ENCODE measurements around the gene GOSR2. TPM values are rescaled to one million over a fixed set of nuclear protein-coding genes. Genes with fewer than 3 reads are reported as not detected.

GOSR2 gene
- total RNA-seq, result 10 to 100 TPM; 76.9 to 79.8 TPM

GRCh38 chr17:46922804-46923635 is at the start of gene GOSR2:
GOSR2 (plus strand) TSS chr17:46923160; CDS start chr17:46923193, 33 bp downstream.
- ATAC-seq (peak; percentile 99), DNase-seq (ENCODE audit: low spot score) (peak; percentile 94)
- Mint-ChIP-seq H3K36me3 (peaks cover 12% of the 10 kb centered on the region), H3K4me3 (peak within 1 kb of the TSS; percentile 93), H3K27ac (peak within 1 kb of the TSS; percentile 100), H3K4me1 (ENCODE audit: low read depth in 2 of 2) (peaks cover 43 to 55% of the 10 kb centered on the region in 2 donors), H3K27me3 (peaks cover 0 to 3% of the 10 kb centered on the region in 2 donors), H3K9me3 (no peaks in the 10 kb centered on the region)

GRCh38 chr17:46873941-46874645 is 48.9 kb upstream of the GOSR2 start:
- no peak for ATAC-seq

GRCh38 chr17:46874906-46875305 is 48.1 kb upstream of the GOSR2 start:
- Mint-ChIP-seq H3K4me3 (no peak overlapping the region), H3K27me3 (no peaks in the 10 kb centered on the region), H3K9me3 (no peaks in the 10 kb centered on the region), H3K27ac (no peak overlapping the region), H3K4me1 (ENCODE audit: low read depth in 2 of 2) (peaks cover 0 to 3% of the 10 kb centered on the region in 2 donors), H3K36me3 (no peaks in the 10 kb centered on the region)
- no peak for ATAC-seq
- no peak for DNase-seq (ENCODE audit: low spot score)

More at GRCh38 chr17:46873941-46874645, 48.9 kb upstream of the GOSR2 start:
- Mint-ChIP-seq H3K27me3 (no peaks in the 10 kb centered on the region), H3K4me3 (no peak overlapping the region), H3K4me1 (ENCODE audit: low read depth in 2 of 2) (peaks cover 0 to 3% of the 10 kb centered on the region in 2 donors), H3K9me3 (no peaks in the 10 kb centered on the region), H3K36me3 (no peaks in the 10 kb centered on the region), H3K27ac (no peak overlapping the region)
- DNase-seq (ENCODE audit: low spot score), result no peak

DNA sequence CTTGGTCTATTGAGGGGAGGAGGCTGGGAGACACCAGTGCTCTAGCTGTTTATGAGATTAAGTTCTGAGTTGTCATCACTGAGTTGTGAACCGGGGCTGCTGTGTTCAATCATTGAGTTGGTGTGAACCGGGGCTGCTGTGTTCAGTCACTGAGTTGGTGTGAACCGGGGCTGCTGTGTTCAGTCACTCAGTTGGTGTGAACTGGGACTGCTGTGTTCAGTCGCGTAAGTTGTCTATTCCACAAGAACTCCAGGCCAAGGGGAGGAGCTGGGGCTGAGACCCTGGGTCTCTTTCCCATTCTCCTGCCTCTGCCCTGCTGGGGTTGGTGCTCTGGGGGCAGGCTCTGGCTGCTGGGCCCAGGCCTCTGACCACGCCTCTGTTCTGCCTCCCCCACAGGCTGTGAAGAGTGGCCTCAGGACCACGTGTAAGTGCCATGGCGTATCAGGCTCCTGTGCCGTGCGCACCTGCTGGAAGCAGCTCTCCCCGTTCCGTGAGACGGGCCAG is 47.1 kb upstream of the GOSR2 start:
- Mint-ChIP-seq H3K4me3 (no peak overlapping the region), H3K36me3 (no peaks in the 10 kb centered on the region), H3K4me1 (ENCODE audit: low read depth in 2 of 2) (peaks cover 0 to 3% of the 10 kb centered on the region in 2 donors), H3K27me3 (no peaks in the 10 kb centered on the region), H3K27ac (no peak overlapping the region), H3K9me3 (no peaks in the 10 kb centered on the region)
- ATAC-seq (peak in 1 of 2 donors; percentile 6), DNase-seq (ENCODE audit: low spot score) (no peak)

DNA sequence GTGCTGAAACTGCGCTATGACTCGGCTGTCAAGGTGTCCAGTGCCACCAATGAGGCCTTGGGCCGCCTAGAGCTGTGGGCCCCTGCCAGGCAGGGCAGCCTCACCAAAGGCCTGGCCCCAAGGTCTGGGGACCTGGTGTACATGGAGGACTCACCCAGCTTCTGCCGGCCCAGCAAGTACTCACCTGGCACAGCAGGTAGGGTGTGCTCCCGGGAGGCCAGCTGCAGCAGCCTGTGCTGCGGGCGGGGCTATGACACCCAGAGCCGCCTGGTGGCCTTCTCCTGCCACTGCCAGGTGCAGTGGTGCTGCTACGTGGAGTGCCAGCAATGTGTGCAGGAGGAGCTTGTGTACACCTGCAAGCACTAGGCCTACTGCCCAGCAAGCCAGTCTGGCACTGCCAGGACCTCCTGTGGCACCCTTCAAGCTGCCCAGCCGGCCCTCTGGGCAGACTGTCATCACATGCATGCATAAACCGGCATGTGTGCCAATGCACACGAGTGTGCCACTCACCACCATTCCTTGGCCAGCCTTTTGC is 46.5 kb upstream of the GOSR2 start:
- peak in 1 of 2 donors; percentile 8 for ATAC-seq
- Mint-ChIP-seq H3K36me3 (no peaks in the 10 kb centered on the region), H3K4me1 (ENCODE audit: low read depth in 2 of 2) (peaks cover 0 to 3% of the 10 kb centered on the region in 2 donors), H3K27ac (no peak overlapping the region), H3K27me3 (no peaks in the 10 kb centered on the region), H3K4me3 (no peak overlapping the region), H3K9me3 (no peaks in the 10 kb centered on the region)
- no peak for DNase-seq (ENCODE audit: low spot score)

GRCh38 chr17:46876926-46877325 is 46.0 kb upstream of the GOSR2 start:
- DNase-seq (ENCODE audit: low spot score) (no peak), ATAC-seq (no peak)
- Mint-ChIP-seq H3K9me3 (no peaks in the 10 kb centered on the region), H3K27me3 (no peaks in the 10 kb centered on the region), H3K27ac (no peak overlapping the region), H3K4me3 (no peak overlapping the region), H3K4me1 (ENCODE audit: low read depth in 2 of 2) (peaks cover 0 to 3% of the 10 kb centered on the region in 2 donors), H3K36me3 (no peaks in the 10 kb centered on the region)

DNA sequence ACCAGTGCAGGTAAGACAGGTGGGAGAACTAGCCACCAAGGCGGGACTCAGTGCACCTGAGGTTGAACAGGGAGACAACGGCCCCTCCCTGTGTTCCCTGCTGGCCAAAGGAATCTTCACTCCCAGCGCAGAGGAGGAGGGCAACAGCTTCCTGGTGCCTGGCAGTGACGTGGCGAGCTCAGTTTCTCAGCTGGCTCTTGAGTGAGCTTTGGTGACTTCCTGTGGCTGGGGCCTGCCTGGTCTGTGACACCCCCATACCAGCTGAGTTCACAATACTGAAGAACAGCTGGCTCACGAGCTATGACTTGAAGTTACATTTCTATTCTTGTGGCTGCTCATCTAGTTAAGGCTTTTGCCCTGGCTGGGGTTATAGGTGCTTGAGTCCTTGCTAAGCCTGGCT is 45.5 kb upstream of the GOSR2 start:
- Mint-ChIP-seq H3K4me3 (no peak overlapping the region), H3K27ac (no peak overlapping the region), H3K36me3 (no peaks in the 10 kb centered on the region), H3K27me3 (no peaks in the 10 kb centered on the region), H3K9me3 (no peaks in the 10 kb centered on the region), H3K4me1 (ENCODE audit: low read depth in 2 of 2) (peaks cover 0 to 3% of the 10 kb centered on the region in 2 donors)
- ATAC-seq (no peak), DNase-seq (ENCODE audit: low spot score) (no peak)

DNA sequence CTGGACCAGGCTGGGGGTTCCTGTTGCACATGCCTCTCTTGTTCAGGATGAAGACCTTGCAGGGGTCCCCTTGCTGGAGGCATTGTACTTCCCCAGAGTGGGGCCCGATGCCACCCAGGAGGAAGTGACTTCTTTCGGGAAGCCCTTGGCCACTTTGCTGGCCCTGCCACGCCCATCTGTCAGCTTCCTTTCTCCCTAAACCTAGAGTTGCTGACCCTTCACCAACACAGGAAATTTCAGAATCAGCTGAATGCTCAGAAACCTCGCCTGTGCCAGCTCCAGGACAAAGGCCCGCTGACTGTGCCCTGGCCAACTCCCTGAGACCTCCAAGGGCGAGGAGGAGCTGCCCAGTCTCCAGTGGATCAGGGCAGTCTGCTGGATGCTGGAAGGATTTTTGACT is 44.9 kb upstream of the GOSR2 start:
- no peak for DNase-seq (ENCODE audit: low spot score)
- H3K4me3 Mint-ChIP-seq, result no peak overlapping the region
- H3K27me3 Mint-ChIP-seq, result no peaks in the 10 kb centered on the region
- no peak overlapping the region for H3K27ac Mint-ChIP-seq
- no peaks in the 10 kb centered on the region for H3K9me3 Mint-ChIP-seq
- H3K36me3 Mint-ChIP-seq, result no peaks in the 10 kb centered on the region
- no peak for ATAC-seq
- H3K4me1 Mint-ChIP-seq (ENCODE audit: low read depth in 2 of 2), result peaks cover 0 to 3% of the 10 kb centered on the region in 2 donors

GRCh38 chr17:46879101-46879500 is 43.9 kb upstream of the GOSR2 start:
- no peak overlapping the region for H3K27ac Mint-ChIP-seq
- no peaks in the 10 kb centered on the region for H3K27me3 Mint-ChIP-seq
- H3K9me3 Mint-ChIP-seq, result no peaks in the 10 kb centered on the region
- no peak for DNase-seq (ENCODE audit: low spot score)
- H3K4me3 Mint-ChIP-seq, result no peak overlapping the region
- no peak for ATAC-seq
- H3K36me3 Mint-ChIP-seq, result no peaks in the 10 kb centered on the region
- peaks cover 0 to 3% of the 10 kb centered on the region in 2 donors for H3K4me1 Mint-ChIP-seq (ENCODE audit: low read depth in 2 of 2)

- ATAC-seq, result no peak
- Mint-ChIP-seq H3K4me3 (no peak overlapping the region), H3K27me3 (peaks cover 4 to 7% of the 10 kb centered on the region in 2 donors), H3K4me1 (ENCODE audit: low read depth in 2 of 2) (peaks cover 0 to 3% of the 10 kb centered on the region in 2 donors), H3K27ac (no peak overlapping the region), H3K9me3 (no peaks in the 10 kb centered on the region), H3K36me3 (no peaks in the 10 kb centered on the region)
- no peak for DNase-seq (ENCODE audit: low spot score)
These were observed 41.9 kb upstream of the GOSR2 start for GRCh38 chr17:46881015-46881414.

DNA sequence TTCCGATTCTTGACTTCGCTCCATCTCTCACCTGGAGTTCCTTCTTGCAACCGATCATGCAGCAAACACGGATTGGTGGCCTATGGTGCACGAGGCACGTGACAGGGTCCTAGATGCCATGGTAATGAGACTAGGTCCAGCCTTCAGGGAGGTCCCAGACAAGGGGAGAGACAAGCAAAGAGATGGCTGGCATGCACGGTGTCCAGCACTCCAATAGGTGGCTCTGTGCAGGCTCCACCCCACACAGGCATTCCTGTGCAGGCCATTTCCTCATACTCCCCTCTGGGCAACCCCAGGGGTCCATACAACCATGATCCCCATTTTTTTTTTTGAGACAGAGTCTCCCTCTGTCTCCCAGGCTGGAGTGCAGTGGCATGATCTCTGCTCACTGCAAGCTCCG is 40.3 kb upstream of the GOSR2 start:
- Mint-ChIP-seq H3K9me3 (no peaks in the 10 kb centered on the region), H3K27ac (no peak overlapping the region), H3K36me3 (no peaks in the 10 kb centered on the region), H3K27me3 (peaks cover 7% of the 10 kb centered on the region in 2 donors), H3K4me1 (ENCODE audit: low read depth in 2 of 2) (peaks cover 0 to 2% of the 10 kb centered on the region in 2 donors), H3K4me3 (no peak overlapping the region)
- ATAC-seq, result no peak
- DNase-seq (ENCODE audit: low spot score), result no peak

DNA sequence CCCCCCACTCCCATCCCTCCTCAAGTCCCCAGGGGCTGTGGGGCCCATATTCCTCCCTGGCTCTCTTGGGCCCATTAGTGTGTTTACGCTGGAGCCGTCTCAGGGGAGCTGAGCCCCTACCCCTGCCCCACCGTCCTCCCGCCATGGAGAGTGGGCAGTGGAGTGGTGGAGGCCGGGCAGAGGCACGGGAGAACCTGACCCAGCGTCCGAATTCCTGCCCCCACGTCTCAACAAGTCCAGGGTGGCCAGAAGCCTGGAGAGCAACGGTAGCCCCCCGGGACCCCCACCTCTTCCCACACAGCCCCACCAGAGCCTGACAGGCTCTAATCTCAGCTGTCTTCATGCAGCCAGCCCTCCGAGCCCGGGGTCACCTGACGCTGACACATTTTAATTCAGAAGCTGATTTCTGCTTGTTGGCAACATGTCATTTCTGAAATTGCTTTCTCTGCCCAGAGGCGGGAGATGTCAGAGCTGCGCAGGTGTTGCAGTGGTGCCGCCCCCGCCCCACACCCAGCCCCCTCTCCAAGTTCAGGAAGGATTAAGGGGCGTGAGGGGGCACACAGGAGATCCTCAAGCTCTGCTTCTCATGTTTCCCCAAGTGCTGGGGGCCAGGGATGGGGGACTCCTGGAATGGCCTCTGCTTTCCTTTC is 39.0 kb upstream of the GOSR2 start:
- no peak overlapping the region for H3K27ac Mint-ChIP-seq

GRCh38 chr17:46884552-46884951 is 38.4 kb upstream of the GOSR2 start:
- Mint-ChIP-seq H3K36me3 (no peaks in the 10 kb centered on the region), H3K9me3 (no peaks in the 10 kb centered on the region), H3K4me3 (no peak overlapping the region), H3K4me1 (ENCODE audit: low read depth in 2 of 2) (no peaks in the 10 kb centered on the region), H3K27ac (no peak overlapping the region), H3K27me3 (peaks cover 7% of the 10 kb centered on the region in 2 donors)
- ATAC-seq (no peak), DNase-seq (ENCODE audit: low spot score) (no peak)

More for the DNA sequence above, 39.0 kb upstream of the GOSR2 start:
- DNase-seq (ENCODE audit: low spot score) (no peak), ATAC-seq (no peak)
- H3K4me3 Mint-ChIP-seq, result no peak overlapping the region
- H3K4me1 Mint-ChIP-seq (ENCODE audit: low read depth in 2 of 2), result no peaks in the 10 kb centered on the region
- peaks cover 7% of the 10 kb centered on the region in 2 donors for H3K27me3 Mint-ChIP-seq
- H3K9me3 Mint-ChIP-seq, result no peaks in the 10 kb centered on the region
- H3K36me3 Mint-ChIP-seq, result no peaks in the 10 kb centered on the region
